KMS-11 (cell line): Measurements from ENCODE around the gene APBA1.
A peak's percentile ranks its signal among the peaks of the same experiment; 100 is the strongest.

Experiments
- H2AFZ ChIP-seq: fragments of 200-600 bp; sonication (generic); 2 replicates; pipeline ENCODE4 v1.6.1; 2016; ENCODE audit warnings: antibody characterized with exemption, mixed run types, low read depth
- H3K27ac ChIP-seq: fragments of 200-600 bp; sonication (generic); 2 replicates; pipeline ENCODE4 v1.6.1; 2016; ENCODE audit warnings: mild to moderate bottlenecking, mixed run types
- H3K27me3 ChIP-seq: fragments of 200-600 bp; sonication (generic); 2 replicates; pipeline ENCODE4 v1.6.1; 2017; ENCODE audit warnings: mild to moderate bottlenecking, low read depth, mixed run types, moderate library complexity; ENCODE audit not compliant: insufficient read depth
- H3K36me3 ChIP-seq: fragments of 200-600 bp; sonication (generic); 2 replicates; pipeline ENCODE4 v1.6.1; 2017; ENCODE audit warnings: mild to moderate bottlenecking, mixed run types; ENCODE audit not compliant: insufficient read depth
- H3K4me1 ChIP-seq: fragments of 200-600 bp; sonication (generic); 2 replicates; pipeline ENCODE4 v1.6.1; 2016; ENCODE audit warnings: mild to moderate bottlenecking, low read depth, mixed run types; ENCODE audit not compliant: poor library complexity, severe bottlenecking
- H3K4me2 ChIP-seq: fragments of 200-600 bp; sonication (generic); 2 replicates; pipeline ENCODE4 v1.7.0; 2016; ENCODE audit warnings: mild to moderate bottlenecking, mixed run types
- H3K4me3 ChIP-seq: fragments of 200-600 bp; sonication (generic); IDR thresholded peaks from 2 replicates; pipeline ENCODE4 v1.6.1; 2017; ENCODE audit warnings: low read depth, low read length, mixed read lengths; ENCODE audit not compliant: insufficient read depth
- H3K79me2 ChIP-seq: fragments of 200-600 bp; sonication (generic); 2 replicates; pipeline ENCODE4 v1.6.1; 2016; ENCODE audit warnings: low read depth, mixed run types; ENCODE audit not compliant: insufficient read depth
- H3K9ac ChIP-seq: fragments of 200-600 bp; sonication (generic); 2 replicates; pipeline ENCODE4 v1.6.1; 2016; ENCODE audit warnings: mild to moderate bottlenecking, mixed run types
- H4K20me1 ChIP-seq: fragments of 200-600 bp; sonication (generic); 2 replicates; pipeline ENCODE4 v1.6.1; 2016; ENCODE audit warnings: mild to moderate bottlenecking, mixed run types; ENCODE audit not compliant: insufficient read depth
- TF ChIP-seq, protein P1 (sequence below): fragments of 200-600 bp; sonication (generic); conservative IDR thresholded peaks from 2 replicates; pipeline ENCODE4 v1.6.1; 2017; ENCODE audit warnings: low read depth, mild to moderate bottlenecking, antibody characterized with exemption, low read length, moderate library complexity, mixed read lengths

The APBA1 gene

GRCh38 chr9:69584759-69585158 lies 87.4 kb downstream of the APBA1 start:
- Histone ChIP-seq H3K4me2 (no peak overlapping the region), H4K20me1 (no peaks in the 10 kb centered on the region), H3K36me3 (no peaks in the 10 kb centered on the region), H3K79me2 (no peaks in the 10 kb centered on the region), H3K9ac (no peak overlapping the region), H3K4me3 (no peak overlapping the region), H3K27ac (no peak overlapping the region), H2AFZ (no peak overlapping the region), H3K27me3 (no peaks in the 10 kb centered on the region), H3K4me1 (peaks cover 40% of the 10 kb centered on the region)
- TF ChIP-seq, protein P1, sequence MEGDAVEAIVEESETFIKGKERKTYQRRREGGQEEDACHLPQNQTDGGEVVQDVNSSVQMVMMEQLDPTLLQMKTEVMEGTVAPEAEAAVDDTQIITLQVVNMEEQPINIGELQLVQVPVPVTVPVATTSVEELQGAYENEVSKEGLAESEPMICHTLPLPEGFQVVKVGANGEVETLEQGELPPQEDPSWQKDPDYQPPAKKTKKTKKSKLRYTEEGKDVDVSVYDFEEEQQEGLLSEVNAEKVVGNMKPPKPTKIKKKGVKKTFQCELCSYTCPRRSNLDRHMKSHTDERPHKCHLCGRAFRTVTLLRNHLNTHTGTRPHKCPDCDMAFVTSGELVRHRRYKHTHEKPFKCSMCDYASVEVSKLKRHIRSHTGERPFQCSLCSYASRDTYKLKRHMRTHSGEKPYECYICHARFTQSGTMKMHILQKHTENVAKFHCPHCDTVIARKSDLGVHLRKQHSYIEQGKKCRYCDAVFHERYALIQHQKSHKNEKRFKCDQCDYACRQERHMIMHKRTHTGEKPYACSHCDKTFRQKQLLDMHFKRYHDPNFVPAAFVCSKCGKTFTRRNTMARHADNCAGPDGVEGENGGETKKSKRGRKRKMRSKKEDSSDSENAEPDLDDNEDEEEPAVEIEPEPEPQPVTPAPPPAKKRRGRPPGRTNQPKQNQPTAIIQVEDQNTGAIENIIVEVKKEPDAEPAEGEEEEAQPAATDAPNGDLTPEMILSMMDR = no peak

DNA sequence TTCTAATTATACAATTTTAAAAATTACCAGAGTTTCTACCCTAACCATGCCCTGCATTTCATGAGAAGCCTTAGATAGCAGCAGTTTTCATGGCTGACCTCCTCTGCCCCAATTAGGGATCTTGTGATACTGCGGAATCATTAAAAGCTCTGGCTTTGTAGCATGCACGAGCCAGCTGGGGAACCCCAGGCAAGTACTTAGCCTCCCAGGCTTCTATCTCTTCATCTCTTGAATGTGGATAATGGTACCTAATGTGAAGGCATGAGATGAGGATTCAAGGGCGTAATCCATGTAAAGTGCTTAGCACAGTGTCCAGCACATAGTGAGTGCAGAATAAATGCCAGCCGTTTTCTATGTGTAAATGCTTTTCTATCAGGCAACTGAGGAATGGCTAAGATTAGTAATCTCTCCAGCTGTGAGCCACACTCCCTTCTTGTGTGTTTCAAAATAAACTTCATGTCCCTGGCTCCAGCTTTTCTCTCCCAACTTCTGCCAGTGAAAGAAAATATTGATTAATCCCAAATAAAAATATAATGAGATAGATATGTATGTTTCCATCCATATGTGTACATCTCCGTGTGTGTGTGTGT lies 88.4 kb downstream of the APBA1 start:
- Histone ChIP-seq H3K4me2 (no peak overlapping the region), H3K27me3 (no peaks in the 10 kb centered on the region)

GRCh38 chr9:69582544-69583297 lies 89.5 kb downstream of the APBA1 start:
- Histone ChIP-seq H3K27ac (no peak overlapping the region), H3K4me2 (peak overlapping the region; percentile 27; the same call in 1 of the 2 replicates), H3K4me3 (no peak overlapping the region), H3K9ac (no peak overlapping the region), H3K4me1 (peaks cover 60% of the 10 kb centered on the region), H3K79me2 (no peaks in the 10 kb centered on the region), H3K36me3 (no peaks in the 10 kb centered on the region), H2AFZ (0 out of 2 replicates have a peak overlapping the region, but pooled peaks have one; percentile 5), H4K20me1 (no peaks in the 10 kb centered on the region), H3K27me3 (no peaks in the 10 kb centered on the region)
- TF ChIP-seq, protein P1 = no peak

More for the DNA sequence above, 88.4 kb downstream of the APBA1 start:
- no peak overlapping the region for H3K27ac ChIP-seq
- TF ChIP-seq, protein P1 = no peak
- no peak overlapping the region for H3K4me3 ChIP-seq
- peaks cover 50% of the 10 kb centered on the region for H3K4me1 ChIP-seq
- no peaks in the 10 kb centered on the region for H3K36me3 ChIP-seq
- no peaks in the 10 kb centered on the region for H4K20me1 ChIP-seq
- H3K9ac ChIP-seq = no peak overlapping the region
- no peak overlapping the region for H2AFZ ChIP-seq
- no peaks in the 10 kb centered on the region for H3K79me2 ChIP-seq

- no peaks in the 10 kb centered on the region for H3K79me2 ChIP-seq
- no peaks in the 10 kb centered on the region for H4K20me1 ChIP-seq
- H3K4me2 ChIP-seq = peak overlapping the region; percentile 27; the same call in 1 of the 2 replicates
- no peak overlapping the region for H3K9ac ChIP-seq
- H3K4me1 ChIP-seq = peaks cover 68% of the 10 kb centered on the region
- H3K4me3 ChIP-seq = no peak overlapping the region
- TF ChIP-seq, protein P1 = no peak
- H2AFZ ChIP-seq = 0 out of 2 replicates have a peak overlapping the region, but pooled peaks have one; percentile 5
- no peaks in the 10 kb centered on the region for H3K36me3 ChIP-seq
- H3K27ac ChIP-seq = no peak overlapping the region
- no peaks in the 10 kb centered on the region for H3K27me3 ChIP-seq
These were observed 90.2 kb downstream of the APBA1 start for GRCh38 chr9:69582018-69582417.
